Measurements from ENCODE around the gene PLAAT3.

The PLAAT3 gene

GRCh38 chr11:63629426-63629825 lies 15.2 kb upstream of the PLAAT3 start:
- no peak overlapping the region for H3K9ac ChIP-seq (ENCODE audit: low read length)
- H3K36me3 ChIP-seq (ENCODE audit: insufficient read depth, low read length): peaks cover 44% of the 10 kb centered on the region
- no peaks in the 10 kb centered on the region; the same call in 1 of the 2 replicates for H3F3A ChIP-seq (ENCODE audit: insufficient read depth, low read length)
- TF ChIP-seq CTCF (IDR thresholded peaks at IDR 0.05; ENCODE audit: low read length) (no peak), EZH2 (IDR thresholded peaks at IDR 0.05; ENCODE audit: borderline replicate concordance, low read length) (no peak)
- H3K4me2 ChIP-seq (ENCODE audit: low read length): no peak overlapping the region
- H3K4me1 ChIP-seq (ENCODE audit: insufficient read depth, low read length, severe bottlenecking): no peaks in the 10 kb centered on the region
- no peak overlapping the region for H3K27ac ChIP-seq (ENCODE audit: low read depth, low read length, poor library complexity, severe bottlenecking)
- H3K79me2 ChIP-seq (ENCODE audit: insufficient read depth, low read length): no peaks in the 10 kb centered on the region
- no peaks in the 10 kb centered on the region for H3K9me2 ChIP-seq (ENCODE audit: low read depth, low read length)
- H3K4me3 ChIP-seq (ENCODE audit: low read depth, low read length, poor library complexity, severe bottlenecking): no peak overlapping the region
- H3K27me3 ChIP-seq (ENCODE audit: insufficient read depth, low read length): no peaks in the 10 kb centered on the region
- no peak overlapping the region for H2AFZ ChIP-seq (ENCODE audit: low read length)
- H3K9me3 ChIP-seq (ENCODE audit: low read length): no peaks in the 10 kb centered on the region
- no peaks in the 10 kb centered on the region for H4K20me1 ChIP-seq (ENCODE audit: insufficient read depth, low read length)

GRCh38 chr11:63623513-63624140 lies 9.4 kb upstream of the PLAAT3 start:
- Histone ChIP-seq H3K9ac (ENCODE audit: low read length) (no peak overlapping the region), H3K4me3 (ENCODE audit: low read depth, low read length, poor library complexity, severe bottlenecking) (no peak overlapping the region), H3K9me3 (ENCODE audit: low read length) (no peaks in the 10 kb centered on the region), H2AFZ (ENCODE audit: low read length) (no peak overlapping the region), H3F3A (ENCODE audit: insufficient read depth, low read length) (no peaks in the 10 kb centered on the region), H3K36me3 (ENCODE audit: insufficient read depth, low read length) (peaks cover 5% of the 10 kb centered on the region; the same call in 1 of the 2 replicates), H3K27me3 (ENCODE audit: insufficient read depth, low read length) (no peaks in the 10 kb centered on the region), H4K20me1 (ENCODE audit: insufficient read depth, low read length) (no peaks in the 10 kb centered on the region), H3K27ac (ENCODE audit: low read depth, low read length, poor library complexity, severe bottlenecking) (no peak overlapping the region), H3K79me2 (ENCODE audit: insufficient read depth, low read length) (no peaks in the 10 kb centered on the region), H3K4me1 (ENCODE audit: insufficient read depth, low read length, severe bottlenecking) (no peaks in the 10 kb centered on the region), H3K4me2 (ENCODE audit: low read length) (no peak overlapping the region), H3K9me2 (ENCODE audit: low read depth, low read length) (no peaks in the 10 kb centered on the region)
- no peak for TF ChIP-seq CTCF (IDR thresholded peaks at IDR 0.05; ENCODE audit: low read length)
- no peak for TF ChIP-seq EZH2 (IDR thresholded peaks at IDR 0.05; ENCODE audit: borderline replicate concordance, low read length)

- Histone ChIP-seq H3K9me2 (ENCODE audit: low read depth, low read length) (no peaks in the 10 kb centered on the region), H3K27ac (ENCODE audit: low read depth, low read length, poor library complexity, severe bottlenecking) (no peak overlapping the region)
Observed at GRCh38 chr11:63622323-63622722, 8.1 kb upstream of the PLAAT3 start.

More at GRCh38 chr11:63622323-63622722, 8.1 kb upstream of the PLAAT3 start:
- no peak overlapping the region for H3K4me3 ChIP-seq (ENCODE audit: low read depth, low read length, poor library complexity, severe bottlenecking)
- no peaks in the 10 kb centered on the region for H3K36me3 ChIP-seq (ENCODE audit: insufficient read depth, low read length)
- no peak overlapping the region for H3K9ac ChIP-seq (ENCODE audit: low read length)
- no peaks in the 10 kb centered on the region for H3K9me3 ChIP-seq (ENCODE audit: low read length)
- no peaks in the 10 kb centered on the region for H3K27me3 ChIP-seq (ENCODE audit: insufficient read depth, low read length)
- no peaks in the 10 kb centered on the region for H3K79me2 ChIP-seq (ENCODE audit: insufficient read depth, low read length)
- H3F3A ChIP-seq (ENCODE audit: insufficient read depth, low read length): no peaks in the 10 kb centered on the region
- no peak overlapping the region for H3K4me2 ChIP-seq (ENCODE audit: low read length)
- no peaks in the 10 kb centered on the region for H3K4me1 ChIP-seq (ENCODE audit: insufficient read depth, low read length, severe bottlenecking)
- no peaks in the 10 kb centered on the region for H4K20me1 ChIP-seq (ENCODE audit: insufficient read depth, low read length)
- H2AFZ ChIP-seq (ENCODE audit: low read length): no peak overlapping the region
- TF ChIP-seq CTCF (IDR thresholded peaks at IDR 0.05; ENCODE audit: low read length): no peak
- no peak for TF ChIP-seq EZH2 (IDR thresholded peaks at IDR 0.05; ENCODE audit: borderline replicate concordance, low read length)
